GM21723 (cell line): ENCODE measurements around the gene SEMA5B.

Experiments used
- ATAC-seq: cut with Tn5 transposase; IDR thresholded peaks from one replicate; pipeline ENCODE4 v1.9.1; 2021; ENCODE audit warnings: mild to moderate bottlenecking, moderate library complexity; ENCODE audit not compliant: unreplicated experiment

Gene SEMA5B

GRCh38 chr3:122974764-122975162, 52.8 kb downstream of the SEMA5B start:
- ATAC-seq, result no peak

DNA sequence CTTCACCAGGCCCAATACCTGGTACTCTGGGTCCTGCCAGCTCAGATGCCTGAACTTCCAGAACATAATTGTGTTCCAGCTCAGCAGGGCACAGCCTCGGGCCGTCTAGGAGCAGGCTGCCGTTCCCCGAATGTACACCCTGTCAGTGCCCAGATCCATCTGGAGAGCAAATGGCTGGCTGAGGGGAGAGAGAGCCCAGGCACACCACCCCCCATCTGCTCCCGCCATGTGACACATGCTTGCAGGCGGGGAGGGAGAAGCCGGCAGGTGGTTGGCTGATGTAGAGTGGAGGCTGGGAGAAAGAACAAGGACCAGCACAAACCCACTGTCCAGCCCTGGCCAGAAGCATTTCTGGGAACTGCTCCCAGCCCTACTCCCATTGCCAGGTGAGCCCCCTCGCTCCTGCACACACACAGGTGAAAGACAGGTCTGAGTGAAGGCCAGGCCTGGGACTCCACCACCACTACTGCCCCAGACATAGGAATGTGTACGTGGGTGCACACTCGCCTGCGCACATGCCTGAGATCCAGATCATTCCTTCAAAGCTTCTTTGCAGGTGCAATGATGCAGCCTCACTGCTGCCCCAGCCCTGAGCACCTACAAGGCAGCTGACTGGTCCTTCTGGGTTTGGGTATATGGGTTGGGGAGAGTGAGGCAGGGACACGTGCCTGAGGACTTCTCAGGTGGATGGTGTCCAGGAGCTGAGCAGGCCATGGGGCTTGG, 53.5 kb downstream of the SEMA5B start:
- no peak for ATAC-seq

DNA sequence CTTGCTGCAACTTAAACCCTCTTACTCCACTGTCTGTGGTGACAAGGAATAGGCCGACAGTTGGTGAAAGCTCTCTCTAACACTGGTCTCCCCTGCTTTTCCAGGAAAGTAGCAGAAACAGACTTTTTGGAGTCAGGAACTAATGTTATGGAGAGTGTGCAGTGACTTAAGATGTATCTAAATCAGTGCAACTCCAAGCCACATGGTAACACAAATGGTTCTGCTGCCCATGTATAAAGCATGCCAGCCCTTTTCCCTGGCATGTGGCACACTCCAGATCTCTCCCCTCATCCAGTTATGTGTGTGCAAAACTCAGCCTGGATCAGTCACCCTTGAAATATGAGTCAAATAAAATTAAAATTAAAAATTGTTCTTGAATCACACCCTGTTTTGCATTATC, 55.4 kb downstream of the SEMA5B start:
- ATAC-seq, result no peak

GRCh38 chr3:122969585-122970469, 57.7 kb downstream of the SEMA5B start:
- ATAC-seq, result no peak

- ATAC-seq, result no peak
Observed at GRCh38 chr3:122967765-122968164, 59.8 kb downstream of the SEMA5B start.

GRCh38 chr3:122967356-122967755, 60.2 kb downstream of the SEMA5B start:
- no peak for ATAC-seq

DNA sequence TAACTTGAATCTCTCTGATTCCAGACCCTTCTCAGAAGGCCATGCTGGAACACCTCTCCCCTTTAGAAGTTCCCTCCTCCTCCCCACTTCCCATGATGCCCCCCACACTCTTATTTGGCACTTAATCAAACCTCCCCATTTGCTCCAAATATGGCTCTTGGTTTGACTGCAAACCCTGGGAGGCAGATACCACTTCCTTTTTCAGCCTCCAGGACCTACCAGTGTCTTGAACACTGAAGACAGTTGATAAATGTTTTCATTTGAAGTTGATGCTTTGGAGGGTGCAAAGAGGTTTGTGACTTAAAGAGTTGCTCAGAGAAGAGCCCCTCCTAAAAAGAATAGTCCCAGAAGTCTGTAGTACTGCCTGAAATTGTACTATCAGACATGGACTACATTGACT, 61.5 kb downstream of the SEMA5B start:
- ATAC-seq, result no peak

DNA sequence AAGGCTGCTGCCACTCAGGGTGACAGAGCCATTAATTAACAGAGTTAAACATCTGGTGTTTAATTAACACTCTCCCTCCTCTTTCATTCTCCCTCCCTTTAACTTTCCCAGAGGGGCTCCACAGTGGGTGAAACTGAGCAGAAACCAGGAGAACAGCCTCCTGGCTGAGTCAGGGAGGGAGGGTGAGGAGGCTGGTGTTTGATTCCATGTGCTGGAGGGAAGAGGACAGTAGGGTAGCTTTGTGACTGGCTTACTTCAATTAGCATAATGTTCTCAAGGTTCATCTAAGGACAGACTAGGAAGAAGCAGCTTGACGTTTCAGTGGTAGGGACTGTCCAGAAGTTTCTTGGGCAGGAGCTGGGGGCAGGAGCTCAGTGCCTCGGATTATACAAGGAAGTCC, 62.8 kb downstream of the SEMA5B start:
- ATAC-seq, result no peak

DNA sequence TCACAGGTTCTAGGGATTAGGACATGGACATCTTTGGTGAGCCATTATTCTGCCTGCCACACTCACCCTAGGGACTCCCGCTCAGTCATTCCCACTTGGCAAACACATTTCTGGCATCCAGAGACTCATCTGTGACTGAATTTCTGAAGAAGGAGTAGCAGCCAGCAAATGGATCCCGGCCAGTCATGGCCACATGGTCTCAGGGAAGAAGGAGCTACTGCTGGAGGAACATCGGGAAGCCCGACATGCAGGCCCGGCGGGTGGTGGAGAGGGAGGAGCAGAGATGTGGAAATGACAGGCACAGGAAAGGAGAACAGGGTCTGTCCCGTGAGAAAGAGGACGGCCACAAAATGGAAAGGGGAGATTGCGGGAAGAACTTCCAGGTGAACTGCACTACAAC, 65.4 kb downstream of the SEMA5B start:
- ATAC-seq, result no peak

- no peak for ATAC-seq
Observed at GRCh38 chr3:122961146-122961545, 66.4 kb downstream of the SEMA5B start.

DNA sequence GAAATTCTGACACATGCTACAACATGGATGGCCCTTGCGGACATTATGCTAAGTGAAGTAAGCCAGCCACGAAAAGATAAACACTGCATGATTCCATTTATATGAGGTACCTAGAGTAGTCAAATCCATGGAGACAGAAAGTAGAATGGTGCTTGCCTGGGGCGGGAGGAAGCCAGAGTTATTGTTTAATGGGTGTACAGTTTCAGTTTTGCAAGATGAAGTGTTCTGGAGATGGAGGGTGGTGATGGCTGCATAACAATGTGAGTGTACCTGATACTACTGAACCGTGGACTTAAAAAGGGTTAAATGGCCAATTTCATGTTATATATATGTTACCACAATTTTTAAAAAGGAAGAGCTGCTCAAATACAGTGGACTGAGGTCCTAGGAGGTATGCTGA, 66.9 kb downstream of the SEMA5B start:
- ATAC-seq, result no peak

DNA sequence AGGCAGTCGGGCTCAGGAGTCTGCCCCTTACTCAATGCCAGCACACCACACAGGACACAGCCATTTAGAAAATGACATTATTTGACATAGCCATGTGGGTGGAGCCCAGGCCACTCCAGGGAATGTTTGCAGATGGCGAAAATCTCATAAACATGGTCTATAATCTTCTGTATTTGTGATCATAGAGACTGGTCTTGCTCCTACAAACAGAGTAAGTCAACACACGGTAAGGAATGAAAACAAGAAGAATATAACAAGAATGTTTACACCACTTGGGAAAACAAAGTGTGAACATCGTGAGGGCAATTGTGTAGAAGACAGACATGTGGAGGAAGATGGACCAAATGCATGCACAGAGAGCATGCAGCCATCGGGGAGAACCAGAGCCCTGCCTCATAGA, 68.2 kb downstream of the SEMA5B start:
- no peak for ATAC-seq

GRCh38 chr3:122957707-122958689, 69.6 kb downstream of the SEMA5B start:
- no peak for ATAC-seq

GRCh38 chr3:122956693-122957455, 70.7 kb downstream of the SEMA5B start:
- no peak for ATAC-seq

GRCh38 chr3:122955916-122956692, 71.5 kb downstream of the SEMA5B start:
- ATAC-seq, result no peak

- no peak for ATAC-seq
Observed at GRCh38 chr3:122952520-122952919, 75.0 kb downstream of the SEMA5B start.

DNA sequence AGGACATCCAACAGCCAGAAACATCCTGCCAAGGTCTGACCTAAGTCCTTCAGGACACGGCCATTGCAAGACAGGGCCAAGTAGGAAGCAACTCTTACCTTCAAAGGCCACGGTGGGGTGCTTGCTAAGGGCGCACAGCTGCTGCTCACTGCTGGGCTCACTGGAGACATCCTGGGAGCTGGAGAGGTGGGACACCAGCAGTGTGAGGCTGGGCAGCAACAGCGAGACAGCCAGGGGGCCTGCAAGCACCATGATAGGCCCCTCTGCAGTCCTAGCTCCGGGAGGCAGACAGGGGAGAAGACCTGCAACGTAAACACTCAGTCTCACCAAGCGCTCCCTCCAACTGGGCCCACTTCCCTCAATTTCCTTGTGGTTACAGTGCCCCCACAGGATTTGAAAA, 79.2 kb downstream of the SEMA5B start:
- ATAC-seq, result no peak

DNA sequence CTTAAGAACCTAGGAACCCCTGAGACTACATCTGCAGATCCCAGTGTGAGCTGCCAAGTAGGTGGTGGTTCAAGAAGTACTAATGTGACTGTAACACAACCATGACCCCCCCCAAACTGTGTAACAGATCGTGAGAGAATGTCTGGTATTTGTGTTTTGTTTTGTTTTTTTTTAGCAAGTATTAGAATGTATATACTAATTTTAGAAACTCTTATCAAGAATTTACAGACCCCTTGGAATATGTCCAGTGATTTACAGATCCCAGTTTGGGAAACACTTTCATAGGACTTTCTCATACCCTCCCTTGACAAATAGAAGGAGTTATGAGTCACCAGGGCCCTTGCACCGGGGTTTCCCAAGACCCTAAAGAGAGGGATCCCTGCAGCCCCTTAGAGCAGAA, 79.8 kb downstream of the SEMA5B start:
- no peak for ATAC-seq

DNA sequence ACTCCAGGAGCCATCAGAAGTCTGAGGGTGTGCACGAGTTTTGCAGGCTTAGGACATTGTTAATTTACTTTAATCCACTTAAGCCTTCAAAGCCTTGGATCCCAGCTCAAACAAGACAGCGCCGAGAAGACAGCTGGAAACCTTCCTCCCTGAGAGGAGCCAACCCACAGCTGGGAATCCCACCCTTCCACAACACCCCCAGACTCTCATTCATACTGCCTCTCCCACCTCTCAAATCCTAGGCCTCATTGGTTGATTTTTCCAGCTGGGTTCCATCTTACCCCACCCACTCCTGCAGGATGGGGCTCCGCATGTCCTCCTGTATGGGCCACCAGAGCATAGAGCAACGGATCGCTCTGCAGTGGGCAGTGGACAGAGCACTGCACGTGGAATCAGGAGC, 80.4 kb downstream of the SEMA5B start:
- ATAC-seq, result no peak

GRCh38 chr3:122946185-122946584, 81.4 kb downstream of the SEMA5B start:
- no peak for ATAC-seq
